HEK293 (cell line): ENCODE measurements around the gene RSPRY1.

Experiments used
- CTCF ChIA-PET: fragments of 350-600 bp; formaldehyde crosslinking; extraction: SDS; loops from one replicate; lab custom pipeline; 2021; ENCODE audit warnings: antibody characterized with exemption; lab: Yijun Ruan, JAX
- POLR2A ChIA-PET: fragments of 300-600 bp; formaldehyde crosslinking; extraction: SDS; loops from one replicate; lab custom pipeline; 2020; ENCODE audit warnings: antibody characterized with exemption, inconsistent platforms; lab: Yijun Ruan, JAX
- H3K27ac ChIP-seq: fragments of 200-500 bp; sonication (Bioruptor generic); 2 replicates; pipeline ENCODE4 v1.5.1; 2014; ENCODE audit warnings: low read depth, low read length, control low read depth, inconsistent platforms; ENCODE audit errors: extremely low read depth
- H3K36me3 ChIP-seq, 2 experiments: fragments of 200-500 bp in 1 of 2; sonication (Bioruptor generic) in 1 of 2; 1 replicate in 1 of 2; 2 replicates in 1 of 2; pipeline ENCODE4 v1.5.1; 2014 to 2017; ENCODE audit warnings: inconsistent platforms in 2 of 2, low read length in 2 of 2; ENCODE audit not compliant: control insufficient read depth in 2 of 2, insufficient read depth in 1 of 2
- H3K4me1 ChIP-seq: fragments of 200-500 bp; sonication (Bioruptor generic); 2 replicates; pipeline ENCODE4 v1.5.1; 2014; ENCODE audit warnings: mild to moderate bottlenecking, low read length, inconsistent platforms; ENCODE audit not compliant: control insufficient read depth, insufficient read depth
- H3K4me3 ChIP-seq: 2 replicates; pipeline ENCODE4 v1.5.1; 2011; ENCODE audit warnings: low read depth, mild to moderate bottlenecking, control low read depth, low read length, moderate library complexity
- H3K9me3 ChIP-seq: fragments of 200-500 bp; sonication (Bioruptor generic); 2 replicates; pipeline ENCODE4 v1.5.1; 2014; ENCODE audit warnings: low read depth, low read length, inconsistent platforms; ENCODE audit not compliant: control insufficient read depth, insufficient read depth
- GFI1B ChIP-seq: fragments of 450-650 bp; formaldehyde crosslinking; IDR thresholded peaks from 2 replicates; pipeline ENCODE4 v1.5.1; 2016; ENCODE audit warnings: missing biosample characterization, missing genetic modification characterization
- HIC1 ChIP-seq: fragments of 450-650 bp; formaldehyde crosslinking; IDR thresholded peaks from 2 replicates; pipeline ENCODE4 v1.5.1; 2016; ENCODE audit warnings: missing biosample characterization, missing genetic modification characterization
- OSR2 ChIP-seq: fragments of 450-650 bp; formaldehyde crosslinking; IDR thresholded peaks from 2 replicates; pipeline ENCODE4 v1.5.1; 2016; ENCODE audit warnings: missing biosample characterization, missing genetic modification characterization
- TCF7L2 ChIP-seq: IDR thresholded peaks from 2 replicates; pipeline ENCODE4 v1.6.1; 2011; ENCODE audit warnings: low read depth, mild to moderate bottlenecking, inconsistent platforms, low read length, moderate library complexity, borderline replicate concordance
- ZEB2 ChIP-seq: fragments of 450-650 bp; formaldehyde crosslinking; IDR thresholded peaks from 2 replicates; pipeline ENCODE4 v1.5.1; 2016; ENCODE audit warnings: missing biosample characterization, missing genetic modification characterization
- ZFHX2 ChIP-seq: fragments of 450-650 bp; formaldehyde crosslinking; conservative IDR thresholded peaks from 2 replicates; pipeline ENCODE4 v1.5.1; 2016; ENCODE audit warnings: missing biosample characterization, missing genetic modification characterization
- ZNF121 ChIP-seq: fragments of 450-650 bp; formaldehyde crosslinking; IDR thresholded peaks from 2 replicates; pipeline ENCODE4 v1.5.1; 2016; ENCODE audit warnings: missing biosample characterization, missing genetic modification characterization
- ZNF214 ChIP-seq: fragments of 450-650 bp; formaldehyde crosslinking; IDR thresholded peaks from 2 replicates; pipeline ENCODE4 v1.5.1; 2017; ENCODE audit warnings: missing biosample characterization, mild to moderate bottlenecking, missing genetic modification characterization, borderline replicate concordance
- ZNF335 ChIP-seq: fragments of 450-650 bp; formaldehyde crosslinking; conservative IDR thresholded peaks from 2 replicates; pipeline ENCODE4 v1.5.1; 2016; ENCODE audit warnings: missing biosample characterization, missing genetic modification characterization
- ZNF37A ChIP-seq: fragments of 450-650 bp; IDR thresholded peaks from 2 replicates; pipeline ENCODE4 v1.5.1; 2018; ENCODE audit warnings: missing biosample characterization, missing genetic modification characterization
- ZNF404 ChIP-seq: fragments of 450-650 bp; formaldehyde crosslinking; IDR thresholded peaks from 2 replicates; pipeline ENCODE4 v1.5.1; 2017; ENCODE audit warnings: missing biosample characterization, missing genetic modification characterization
- ZNF433 ChIP-seq: fragments of 450-650 bp; formaldehyde crosslinking; IDR thresholded peaks from 2 replicates; pipeline ENCODE4 v1.5.1; 2016; ENCODE audit warnings: missing biosample characterization, missing genetic modification characterization, low read depth
- ZNF548 ChIP-seq: fragments of 450-650 bp; formaldehyde crosslinking; IDR thresholded peaks from 2 replicates; pipeline ENCODE4 v1.5.1; 2016; ENCODE audit warnings: missing biosample characterization, missing genetic modification characterization
- ZNF558 ChIP-seq: fragments of 450-650 bp; formaldehyde crosslinking; IDR thresholded peaks from 2 replicates; pipeline ENCODE4 v1.5.1; 2016; ENCODE audit warnings: missing biosample characterization, missing genetic modification characterization
- ZNF585B ChIP-seq: fragments of 450-650 bp; formaldehyde crosslinking; IDR thresholded peaks from 2 replicates; pipeline ENCODE4 v1.5.1; 2016; ENCODE audit warnings: missing biosample characterization, missing genetic modification characterization
- ZNF629 ChIP-seq: fragments of 450-650 bp; formaldehyde crosslinking; IDR thresholded peaks from 2 replicates; pipeline ENCODE4 v1.5.1; 2017; ENCODE audit warnings: missing biosample characterization, missing genetic modification characterization
- ZNF639 ChIP-seq: fragments of 450-650 bp; formaldehyde crosslinking; IDR thresholded peaks from 2 replicates; pipeline ENCODE4 v1.5.1; 2016; ENCODE audit warnings: missing biosample characterization, missing genetic modification characterization
- ZNF654 ChIP-seq: fragments of 450-650 bp; formaldehyde crosslinking; IDR thresholded peaks from 2 replicates; pipeline ENCODE4 v1.5.1; 2016; ENCODE audit warnings: low read depth, missing biosample characterization, missing genetic modification characterization
- ZNF670 ChIP-seq: fragments of 450-650 bp; formaldehyde crosslinking; IDR thresholded peaks from 2 replicates; pipeline ENCODE4 v1.5.1; 2016; ENCODE audit warnings: missing biosample characterization, missing genetic modification characterization, low read depth
- TF ChIP-seq, protein P1 (sequence below): fragments of 450-650 bp; formaldehyde crosslinking; IDR thresholded peaks from 2 replicates; pipeline ENCODE4 v1.5.1; 2016; ENCODE audit warnings: missing biosample characterization, missing genetic modification characterization
- TF ChIP-seq, protein P2 (sequence below): fragments of 450-650 bp; formaldehyde crosslinking; IDR thresholded peaks from 2 replicates; pipeline ENCODE4 v1.5.1; 2016; ENCODE audit warnings: missing biosample characterization, missing genetic modification characterization

Gene RSPRY1

GRCh38 chr16:57178196-57178595, 7.9 kb upstream of the RSPRY1 start:
- no peak for TF ChIP-seq ZNF629
- TF ChIP-seq ZNF121: no peak
- TF ChIP-seq ZNF654 (tag by site-specific recombination): no peak
- no peak for TF ChIP-seq ZNF639
- TF ChIP-seq TCF7L2: no peak
- TF ChIP-seq, protein P1, sequence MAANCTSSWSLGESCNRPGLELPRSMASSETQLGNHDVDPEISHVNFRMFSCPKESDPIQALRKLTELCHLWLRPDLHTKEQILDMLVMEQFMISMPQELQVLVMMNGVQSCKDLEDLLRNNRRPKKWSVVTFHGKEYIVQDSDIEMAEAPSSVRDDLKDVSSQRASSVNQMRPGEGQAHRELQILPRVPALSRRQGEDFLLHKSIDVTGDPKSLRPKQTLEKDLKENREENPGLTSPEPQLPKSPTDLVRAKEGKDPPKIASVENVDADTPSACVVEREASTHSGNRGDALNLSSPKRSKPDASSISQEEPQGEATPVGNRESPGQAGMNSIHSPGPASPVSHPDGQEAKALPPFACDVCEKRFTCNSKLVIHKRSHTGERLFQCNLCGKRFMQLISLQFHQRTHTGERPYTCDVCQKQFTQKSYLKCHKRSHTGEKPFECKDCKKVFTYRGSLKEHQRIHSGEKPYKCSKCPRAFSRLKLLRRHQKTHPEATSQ (tag by site-specific recombination): no peak
- TF ChIP-seq ZNF433 (tag by site-specific recombination): no peak
- TF ChIP-seq ZEB2 (tag by site-specific recombination): no peak
- no peak for TF ChIP-seq ZNF548
- TF ChIP-seq, protein P2, sequence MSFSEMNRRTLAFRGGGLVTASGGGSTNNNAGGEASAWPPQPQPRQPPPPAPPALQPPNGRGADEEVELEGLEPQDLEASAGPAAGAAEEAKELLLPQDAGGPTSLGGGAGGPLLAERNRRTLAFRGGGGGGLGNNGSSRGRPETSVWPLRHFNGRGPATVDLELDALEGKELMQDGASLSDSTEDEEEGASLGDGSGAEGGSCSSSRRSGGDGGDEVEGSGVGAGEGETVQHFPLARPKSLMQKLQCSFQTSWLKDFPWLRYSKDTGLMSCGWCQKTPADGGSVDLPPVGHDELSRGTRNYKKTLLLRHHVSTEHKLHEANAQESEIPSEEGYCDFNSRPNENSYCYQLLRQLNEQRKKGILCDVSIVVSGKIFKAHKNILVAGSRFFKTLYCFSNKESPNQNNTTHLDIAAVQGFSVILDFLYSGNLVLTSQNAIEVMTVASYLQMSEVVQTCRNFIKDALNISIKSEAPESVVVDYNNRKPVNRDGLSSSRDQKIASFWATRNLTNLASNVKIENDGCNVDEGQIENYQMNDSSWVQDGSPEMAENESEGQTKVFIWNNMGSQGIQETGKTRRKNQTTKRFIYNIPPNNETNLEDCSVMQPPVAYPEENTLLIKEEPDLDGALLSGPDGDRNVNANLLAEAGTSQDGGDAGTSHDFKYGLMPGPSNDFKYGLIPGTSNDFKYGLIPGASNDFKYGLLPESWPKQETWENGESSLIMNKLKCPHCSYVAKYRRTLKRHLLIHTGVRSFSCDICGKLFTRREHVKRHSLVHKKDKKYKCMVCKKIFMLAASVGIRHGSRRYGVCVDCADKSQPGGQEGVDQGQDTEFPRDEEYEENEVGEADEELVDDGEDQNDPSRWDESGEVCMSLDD (tag by site-specific recombination): no peak
- TF ChIP-seq, all 188 proteins: peak for 0
- no peak overlapping the region for H3K27ac ChIP-seq
- H3K9me3 ChIP-seq: no peaks in the 10 kb centered on the region
- POLR2A ChIA-PET: no interaction called here
- peaks cover 0 to 5% of the 10 kb centered on the region in 2 experiments; a peak in 2 of 3 replicates for H3K36me3 ChIP-seq
- H3K4me1 ChIP-seq: peaks cover 13% of the 10 kb centered on the region
- CTCF ChIA-PET: no interaction called here
- H3K4me3 ChIP-seq: no peak overlapping the region

DNA sequence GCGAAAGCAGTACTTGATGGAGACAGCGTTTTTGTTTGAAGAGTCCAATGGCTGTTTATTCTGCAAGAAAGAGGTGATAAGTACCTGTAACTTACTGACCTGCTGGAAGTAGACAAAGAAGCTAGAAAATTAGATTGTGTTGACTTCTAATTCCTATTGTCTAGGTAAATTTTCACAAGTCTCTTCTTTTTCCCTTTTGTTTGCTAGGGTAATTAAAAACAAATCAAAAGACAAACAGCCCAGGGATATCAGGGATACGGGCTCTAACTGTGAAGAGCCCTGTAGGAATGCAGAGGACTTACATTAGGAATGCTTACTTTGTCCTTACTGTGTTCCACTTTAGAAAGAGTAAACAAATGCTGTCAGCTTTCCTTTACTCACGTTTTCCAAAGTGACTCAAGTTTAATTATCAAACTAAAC, 7.3 kb upstream of the RSPRY1 start:
- Histone ChIP-seq H3K4me1 (peaks cover 13% of the 10 kb centered on the region), H3K4me3 (no peak overlapping the region), H3K36me3 (peaks cover 0 to 4% of the 10 kb centered on the region in 2 experiments; a peak in 2 of 3 replicates), H3K27ac (no peak overlapping the region), H3K9me3 (no peaks in the 10 kb centered on the region)
- CTCF ChIA-PET: no interaction called here
- POLR2A ChIA-PET: no interaction called here
- no peak for TF ChIP-seq HIC1 (tag by site-specific recombination)
- no peak for TF ChIP-seq ZNF670 (tag by site-specific recombination)

DNA sequence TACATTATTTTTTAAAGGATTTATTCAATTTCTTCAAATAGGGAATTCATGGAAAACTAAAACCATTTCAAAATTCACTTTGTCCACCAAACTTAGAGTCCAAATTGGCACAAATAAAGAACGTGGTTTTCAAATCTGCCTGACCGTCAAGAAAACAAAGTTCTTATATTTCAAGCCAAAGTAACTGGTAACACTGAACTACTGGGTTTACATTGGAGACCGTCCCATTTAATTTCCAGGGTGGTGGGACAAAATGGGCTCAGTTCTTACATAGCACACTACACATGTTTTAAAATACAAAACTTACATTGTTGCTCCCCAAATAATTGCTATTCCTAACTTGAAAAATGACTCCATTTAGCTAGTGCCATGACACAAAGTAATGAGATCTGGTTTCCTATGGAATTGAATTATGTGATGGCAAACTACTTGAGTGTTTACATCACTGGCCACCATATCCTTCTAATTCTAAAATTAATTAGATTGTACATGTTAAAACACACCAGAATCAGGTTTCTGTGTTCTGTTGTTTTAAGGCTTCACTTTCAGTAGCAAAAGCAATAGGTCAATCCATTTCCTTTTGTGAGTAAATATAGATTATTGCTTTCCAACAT, 6.8 kb upstream of the RSPRY1 start:
- Histone ChIP-seq H3K36me3 (peaks cover 0 to 4% of the 10 kb centered on the region in 2 experiments; a peak in 2 of 3 replicates), H3K9me3 (no peaks in the 10 kb centered on the region), H3K27ac (no peak overlapping the region), H3K4me1 (peaks cover 13% of the 10 kb centered on the region), H3K4me3 (no peak overlapping the region)
- CTCF ChIA-PET: interaction anchor here (0.6 to 1.3 kb wide), 3 partner anchors 10 to 92 kb away, joined by 3 to 5 read pairs (median 3); no protein-coding TSS in a partner anchor
- POLR2A ChIA-PET: no interaction called here
- TF ChIP-seq ZNF335 (tag by site-specific recombination) (peak; percentile 36), OSR2 (tag by site-specific recombination) (no peak; the same call in 1 of the 2 replicates), ZNF629 (peak; percentile 21; the same call in 1 of the 2 replicates), ZNF558 (tag by site-specific recombination) (no peak), ZNF404 (tag by site-specific recombination) (no peak), ZNF585B (tag by site-specific recombination) (no peak), ZNF37A (no peak), GFI1B (tag by site-specific recombination) (no peak), ZNF214 (no peak), ZFHX2 (tag by site-specific recombination) (no peak)
